Chondrocyte (in vitro differentiated cells): ENCODE measurements around the gene PCSK9. TPM values are rescaled to one million over a fixed set of nuclear protein-coding genes. Genes with fewer than 3 reads are reported as not detected.
"Not testable (repeated sequence)": the region's sequence is repeated elsewhere in the genome, so short reads cannot be mapped to it uniquely, and the experiment has no call there.

ENCODE experiments used
- DNase-seq: peaks from one replicate; pipeline ENCODE4 v3.0.0; 2021; ENCODE audit warnings: mixed read lengths, low spot score
- H3K27ac Mint-ChIP-seq: one replicate; pipeline ENCODE4 v1.8.0; 2021; ENCODE audit warnings: mild to moderate bottlenecking, moderate library complexity, mixed read lengths; ENCODE audit not compliant: unreplicated experiment
- H3K27me3 Mint-ChIP-seq: 2 replicates; pipeline ENCODE4 v1.8.0; 2021; ENCODE audit warnings: low read depth, mixed read lengths
- H3K36me3 Mint-ChIP-seq: 2 replicates; pipeline ENCODE4 v1.8.0; 2021; ENCODE audit warnings: low read depth, mixed read lengths
- H3K4me1 Mint-ChIP-seq: 2 replicates; pipeline ENCODE4 v1.8.0; 2021; ENCODE audit warnings: low read depth, mild to moderate bottlenecking, mixed read lengths
- H3K4me3 Mint-ChIP-seq: one replicate; pipeline ENCODE4 v1.8.0; 2021; ENCODE audit warnings: mild to moderate bottlenecking, moderate library complexity, mixed read lengths; ENCODE audit not compliant: unreplicated experiment
- H3K9me3 Mint-ChIP-seq: 2 replicates; pipeline ENCODE4 v1.8.0; 2021; ENCODE audit warnings: low read depth, mixed read lengths
- CTCF ChIP-seq: fragments of 200-600 bp; sonication (generic); IDR thresholded peaks from 2 replicates; pipeline ENCODE4 v1.5.0; 2021; ENCODE audit warnings: antibody characterized with exemption, mild to moderate bottlenecking, moderate library complexity
- total RNA-seq: library from RNA; stranded (reverse); gene quantifications from 3 replicates; pipeline ENCODE4 v1.2.1, GENCODE V29; 2021

PCSK9 gene
- total RNA-seq, 1 donor from 2014 or later: 0.60 TPM

DNA sequence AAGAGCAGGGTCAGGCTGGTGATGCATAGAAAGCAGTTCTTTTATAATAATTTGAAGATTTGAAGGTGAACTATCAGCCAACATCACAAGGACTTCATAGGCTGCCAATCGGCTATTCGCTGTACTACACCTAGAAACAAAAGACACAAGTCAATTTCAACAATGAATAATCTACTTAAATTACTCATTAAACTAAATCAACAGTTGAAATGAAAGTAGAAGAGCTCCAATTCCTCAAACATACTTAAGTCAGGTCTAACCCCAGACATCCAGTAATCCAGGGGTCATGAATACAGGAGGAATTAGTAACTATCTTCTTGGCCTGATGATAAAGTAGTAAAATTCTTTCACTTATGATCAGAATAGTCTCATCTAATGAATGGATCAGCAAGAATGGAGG, 64.5 kb downstream of the PCSK9 start:
- no peak overlapping the region for H3K27ac Mint-ChIP-seq
- H3K9me3 Mint-ChIP-seq: no peaks in the 10 kb centered on the region
- H3K27me3 Mint-ChIP-seq: no peaks in the 10 kb centered on the region
- no peaks in the 10 kb centered on the region for H3K4me1 Mint-ChIP-seq
- DNase-seq: no peak
- H3K36me3 Mint-ChIP-seq: peaks cover 26% of the 10 kb centered on the region
- TF ChIP-seq CTCF: no peak
- no peak overlapping the region for H3K4me3 Mint-ChIP-seq

DNA sequence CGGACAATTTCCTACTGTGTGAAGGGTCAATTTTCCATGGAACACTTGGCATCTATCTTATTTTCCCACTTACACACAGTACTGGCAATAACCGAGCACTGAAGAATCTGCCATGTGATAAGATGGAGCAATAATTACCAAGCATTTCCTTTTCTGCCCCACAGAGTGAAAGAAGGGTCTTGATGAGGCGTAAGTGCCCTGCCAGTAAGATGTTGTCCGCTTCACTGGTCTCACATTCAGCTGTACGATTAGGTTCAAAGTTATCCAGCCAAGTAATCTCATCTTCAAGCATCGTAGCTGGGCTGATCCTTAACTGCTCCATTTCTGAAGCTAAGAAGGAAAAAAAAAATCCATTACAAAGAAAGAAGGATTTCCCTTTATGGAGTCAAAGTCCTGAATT, 67.8 kb downstream of the PCSK9 start:
- peaks cover 35% of the 10 kb centered on the region for H3K36me3 Mint-ChIP-seq
- no peak overlapping the region for H3K27ac Mint-ChIP-seq
- no peak overlapping the region for H3K4me3 Mint-ChIP-seq
- peaks cover 2% of the 10 kb centered on the region for H3K9me3 Mint-ChIP-seq
- no peaks in the 10 kb centered on the region for H3K4me1 Mint-ChIP-seq
- no peak for DNase-seq
- no peaks in the 10 kb centered on the region for H3K27me3 Mint-ChIP-seq
- TF ChIP-seq CTCF: no peak

DNA sequence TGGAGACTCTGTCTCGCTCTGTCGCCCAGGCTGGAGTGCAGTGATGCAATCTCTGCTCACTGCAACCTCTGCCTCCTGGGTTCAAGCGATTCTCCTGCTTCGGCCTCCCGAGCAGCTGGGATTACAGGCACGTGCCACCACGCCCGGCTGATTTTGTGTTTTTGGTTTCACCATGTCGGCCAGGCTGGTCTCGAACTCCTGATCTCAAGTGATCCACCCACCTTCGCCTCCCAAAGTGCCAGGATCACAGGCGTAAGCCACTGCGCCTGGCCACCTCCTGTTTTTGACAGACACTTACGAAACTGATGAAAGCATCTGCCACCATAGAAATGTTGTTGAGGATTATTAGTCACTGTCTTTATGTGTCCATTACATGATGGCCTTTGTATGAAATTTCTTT, 69.7 kb downstream of the PCSK9 start:
- peaks cover 47% of the 10 kb centered on the region for H3K36me3 Mint-ChIP-seq
- H3K4me1 Mint-ChIP-seq, DNase-seq, H3K27me3 Mint-ChIP-seq, H3K4me3 Mint-ChIP-seq: not testable (repeated sequence)
- peaks cover 16% of the 10 kb centered on the region for H3K9me3 Mint-ChIP-seq
- H3K27ac Mint-ChIP-seq: peak overlapping the region; percentile 34

Other genes with a start within 250 kb of the PCSK9 start
- gene TTC22, start 238.2 kb upstream of the PCSK9 start, total RNA-seq: not detected in 3 replicates
- gene DHCR24, start 152.4 kb upstream of the PCSK9 start, total RNA-seq: 120 to 129 TPM (median 124 TPM) in 3 replicates
- gene TMEM61, start 58.9 kb upstream of the PCSK9 start, total RNA-seq: not detected in 3 replicates
- not detected in 3 replicates for gene BSND, start 40.6 kb upstream of the PCSK9 start, total RNA-seq
- 22.7 to 28.9 TPM (median 25.8 TPM) in 3 replicates for gene USP24, start 175.8 kb downstream of the PCSK9 start, total RNA-seq